GM10248 (cell line): ENCODE measurements around the gene RSRC1.
"Not testable (repeated sequence)": the region's sequence is repeated elsewhere in the genome, so short reads cannot be mapped to it uniquely, and the experiment has no call there.

Experiments used
- CTCF ChIA-PET: fragments of 300-600 bp; sonication (Branson Sonifier 250); formaldehyde crosslinking; extraction: SDS; loops from one replicate; lab custom pipeline; 2021; ENCODE audit warnings: antibody characterized with exemption; lab: Yijun Ruan, JAX
- POLR2A ChIA-PET: fragments of 350-650 bp; sonication (Branson Sonifier 250); formaldehyde crosslinking; extraction: SDS; loops from one replicate; lab custom pipeline; 2020; ENCODE audit warnings: antibody characterized with exemption; lab: Yijun Ruan, JAX
- DNase-seq: peaks from one replicate; pipeline ENCODE4 v3.0.0; 2012; ENCODE audit errors: extremely low spot score
- CTCF ChIP-seq: IDR thresholded peaks from 2 replicates; pipeline ENCODE4 v1.5.1; 2012; ENCODE audit warnings: mild to moderate bottlenecking, low read depth; ENCODE audit errors: extremely low read depth, missing control alignments, control extremely low read depth

Gene RSRC1

GRCh38 chr3:158120330-158120729 is 10.4 kb downstream of the RSRC1 start:
- no peak for TF ChIP-seq CTCF
- no peak for DNase-seq
- POLR2A ChIA-PET, result no interaction called here
- CTCF ChIA-PET, result interaction anchor here (0.8 to 2.6 kb wide), 3 partner anchors 9 to 21 kb away, joined by 3 to 14 read pairs (median 3); partner anchors contain the start of gene RSRC1

GRCh38 chr3:158121295-158121694 is 11.4 kb downstream of the RSRC1 start:
- ChIA-PET CTCF (interaction anchor here (2.6 kb wide), 1 partner anchor 12 kb away, joined by 14 read pairs; the partner anchor contains the start of gene RSRC1), POLR2A (no interaction called here)
- TF ChIP-seq CTCF, result no peak
- no peak for DNase-seq

GRCh38 chr3:158122721-158123120 is 12.8 kb downstream of the RSRC1 start:
- POLR2A ChIA-PET, result not testable (repeated sequence)
- CTCF ChIA-PET, result interaction anchor here (2.0 kb wide), 1 partner anchor 12 kb away, joined by 4 read pairs; no protein-coding TSS in a partner anchor

GRCh38 chr3:158127250-158128219 is 17.6 kb downstream of the RSRC1 start:
- CTCF ChIA-PET, result interaction anchor here (1.3 to 1.6 kb wide), 3 partner anchors 9 to 12 kb away, joined by 4 to 5 read pairs (median 4); no protein-coding TSS in a partner anchor
- POLR2A ChIA-PET, result no interaction called here
- TF ChIP-seq CTCF, result no peak
- DNase-seq, result no peak

More at GRCh38 chr3:158122721-158123120, 12.8 kb downstream of the RSRC1 start:
- not testable (repeated sequence) for DNase-seq

- CTCF ChIA-PET, result no interaction called here
- TF ChIP-seq CTCF, result no peak
- POLR2A ChIA-PET, result no interaction called here
- DNase-seq, result no peak
Measured at GRCh38 chr3:158128755-158129154, 18.9 kb downstream of the RSRC1 start.

GRCh38 chr3:158134363-158134762 is 24.5 kb downstream of the RSRC1 start:
- TF ChIP-seq CTCF, result no peak
- ChIA-PET CTCF (interaction anchor here (1.4 kb wide), 1 partner anchor 11 kb away, joined by 4 read pairs; no protein-coding TSS in a partner anchor), POLR2A (interaction anchor here (0.7 kb wide), 1 partner anchor 194 kb away, joined by 3 read pairs; no protein-coding TSS in a partner anchor)
- DNase-seq, result no peak
